OCI-LY7 (cell line): Measurements from ENCODE around the gene PANK4. TPM values are rescaled to one million over a fixed set of nuclear protein-coding genes. Genes with fewer than 3 reads are reported as not detected.

ENCODE experiments used
- BruUV-seq: library from RNA; stranded (reverse); fragments of 400-500 nt; replicated peaks from 2 replicates; lab custom pipeline; 2021; lab: Mats Ljungman, UMichigan
- CTCF ChIA-PET: fragments of 300-600 bp; sonication (Branson Sonifier 250); formaldehyde crosslinking; loops from one replicate; lab custom pipeline; 2022; ENCODE audit warnings: antibody characterized with exemption; ENCODE audit not compliant: unreplicated experiment; lab: Charles Lee
- POLR2A ChIA-PET: fragments of 300-600 bp; sonication (Branson Sonifier 250); formaldehyde crosslinking; loops from one replicate; lab custom pipeline; 2022; ENCODE audit warnings: antibody characterized with exemption; lab: Charles Lee
- DNase-seq: peaks from one replicate; pipeline ENCODE4 v3.0.0-alpha.2; 2015; ENCODE audit warnings: low spot score
- H2AFZ ChIP-seq: fragments of 200-600 bp; sonication (generic), shearing (Covaris generic); 2 replicates; pipeline ENCODE4 v1.6.1; 2014; ENCODE audit warnings: mild to moderate bottlenecking, antibody characterized with exemption, low read length, moderate library complexity
- H3K27ac ChIP-seq: fragments of 200-600 bp; sonication (generic); 2 replicates; pipeline ENCODE4 v1.5.1; 2014; ENCODE audit warnings: mixed run types, low read depth, mild to moderate bottlenecking, moderate library complexity, low read length, inconsistent platforms; ENCODE audit not compliant: poor library complexity, severe bottlenecking
- H3K36me3 ChIP-seq: fragments of 200-600 bp; sonication (generic); 2 replicates; pipeline ENCODE4 v1.6.1; 2014; ENCODE audit warnings: mild to moderate bottlenecking, antibody characterized with exemption, low read length, moderate library complexity, mixed read lengths; ENCODE audit not compliant: insufficient read depth
- H3K4me1 ChIP-seq: fragments of 200-600 bp; sonication (generic); 2 replicates; pipeline ENCODE4 v1.5.1; 2014; ENCODE audit warnings: mild to moderate bottlenecking, low read length; ENCODE audit not compliant: insufficient read depth, poor library complexity, severe bottlenecking
- H3K4me2 ChIP-seq: fragments of 200-600 bp; sonication (generic); 2 replicates; pipeline ENCODE4 v1.6.1; 2014; ENCODE audit warnings: mild to moderate bottlenecking, low read length
- H3K4me3 ChIP-seq: fragments of 200-600 bp; sonication (generic); 2 replicates; pipeline ENCODE4 v1.5.1; 2014; ENCODE audit warnings: mild to moderate bottlenecking, low read depth, low read length; ENCODE audit not compliant: poor library complexity, severe bottlenecking
- H3K79me2 ChIP-seq: fragments of 200-600 bp; sonication (generic); 2 replicates; pipeline ENCODE4 v1.6.1; 2016; ENCODE audit warnings: low read depth, mild to moderate bottlenecking, low read length, moderate library complexity, mixed read lengths; ENCODE audit not compliant: insufficient read depth
- H3K9me2 ChIP-seq: fragments of 200-600 bp; sonication (generic); 2 replicates; pipeline ENCODE4 v1.6.1; 2016; ENCODE audit warnings: mild to moderate bottlenecking, low read length, mixed read lengths; ENCODE audit not compliant: insufficient read depth
- H3K9me3 ChIP-seq: fragments of 200-600 bp; sonication (generic); 2 replicates; pipeline ENCODE4 v1.6.1; 2014; ENCODE audit warnings: mild to moderate bottlenecking, mixed run types, low read length, mixed read lengths
- H4K20me1 ChIP-seq: fragments of 200-600 bp; sonication (generic); 2 replicates; pipeline ENCODE4 v1.6.1; 2014; ENCODE audit warnings: mild to moderate bottlenecking, antibody characterized with exemption, low read length, moderate library complexity, mixed read lengths; ENCODE audit not compliant: insufficient read depth
- CTCF ChIP-seq: fragments of 200-600 bp; sonication (generic); conservative IDR thresholded peaks from 2 replicates; pipeline ENCODE4 v1.5.1; 2014; ENCODE audit warnings: mild to moderate bottlenecking, antibody characterized with exemption, low read length, moderate library complexity, mixed read lengths
- EZH2phosphoT487 ChIP-seq: fragments of 200-600 bp; sonication (generic); IDR thresholded peaks from 2 replicates; pipeline ENCODE4 v1.6.1; 2018; ENCODE audit warnings: low read depth, borderline replicate concordance, mild to moderate bottlenecking, mixed run types, antibody characterized with exemption, low read length, moderate library complexity, mixed read lengths
- intact Hi-C: fragments of 100-400 bp; cut with micrococcal nuclease; formaldehyde crosslinking; loops from one replicate; pipeline ENCODE4 v1.10.0; 2022; ENCODE audit not compliant: unreplicated experiment
- total RNA-seq, 2 experiments: library from RNA; depleted of rRNA in 1 of 2; stranded (reverse); fragments of >200 nt in 1 of 2; shearing (Covaris generic) in 1 of 2; gene quantifications; 2 replicates each; pipeline ENCODE4 v1.2.3, GENCODE V29; 2014 to 2022

PANK4 gene
- total RNA-seq, 2 experiments from 2014 or later = 49.1 to 55.9 TPM

DNA sequence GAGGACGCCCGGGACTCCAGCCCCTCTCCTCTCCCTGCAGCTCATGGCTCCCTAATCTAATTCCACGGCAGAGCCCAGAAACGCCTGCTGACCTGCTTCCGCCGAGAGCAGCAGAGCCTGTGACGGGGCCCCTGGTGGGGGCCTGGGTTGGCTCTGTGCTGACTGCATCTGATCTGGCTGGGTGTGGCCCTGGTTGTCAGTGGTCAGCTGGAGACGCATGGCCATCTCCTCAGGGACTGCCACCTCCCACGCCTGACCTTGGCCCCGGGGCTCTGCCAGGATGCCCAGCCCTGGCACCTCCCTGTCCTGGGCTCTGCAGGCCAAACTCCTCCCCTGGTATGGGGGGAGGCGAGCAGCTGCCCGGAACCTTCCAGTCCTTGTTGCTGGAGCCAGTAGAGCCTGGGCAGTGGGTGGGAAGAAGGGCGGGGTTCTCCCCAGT, 51.4 kb downstream of the PANK4 start:
- TF ChIP-seq CTCF (no peak), EZH2phosphoT487 (no peak)
- CTCF ChIA-PET = no interaction called here
- Histone ChIP-seq H3K9me2 (no peaks in the 10 kb centered on the region), H3K36me3 (no peaks in the 10 kb centered on the region), H3K27ac (no peak overlapping the region), H3K79me2 (no peaks in the 10 kb centered on the region), H4K20me1 (no peaks in the 10 kb centered on the region; the same call in 1 of the 2 replicates), H2AFZ (no peak overlapping the region), H3K4me1 (no peaks in the 10 kb centered on the region), H3K9me3 (no peaks in the 10 kb centered on the region), H3K4me3 (no peak overlapping the region), H3K4me2 (no peak overlapping the region)
- BruUV-seq = no TSS peak
- intact Hi-C loops = no loop called here
- DNase-seq = no peak
- POLR2A ChIA-PET = no interaction called here

DNA sequence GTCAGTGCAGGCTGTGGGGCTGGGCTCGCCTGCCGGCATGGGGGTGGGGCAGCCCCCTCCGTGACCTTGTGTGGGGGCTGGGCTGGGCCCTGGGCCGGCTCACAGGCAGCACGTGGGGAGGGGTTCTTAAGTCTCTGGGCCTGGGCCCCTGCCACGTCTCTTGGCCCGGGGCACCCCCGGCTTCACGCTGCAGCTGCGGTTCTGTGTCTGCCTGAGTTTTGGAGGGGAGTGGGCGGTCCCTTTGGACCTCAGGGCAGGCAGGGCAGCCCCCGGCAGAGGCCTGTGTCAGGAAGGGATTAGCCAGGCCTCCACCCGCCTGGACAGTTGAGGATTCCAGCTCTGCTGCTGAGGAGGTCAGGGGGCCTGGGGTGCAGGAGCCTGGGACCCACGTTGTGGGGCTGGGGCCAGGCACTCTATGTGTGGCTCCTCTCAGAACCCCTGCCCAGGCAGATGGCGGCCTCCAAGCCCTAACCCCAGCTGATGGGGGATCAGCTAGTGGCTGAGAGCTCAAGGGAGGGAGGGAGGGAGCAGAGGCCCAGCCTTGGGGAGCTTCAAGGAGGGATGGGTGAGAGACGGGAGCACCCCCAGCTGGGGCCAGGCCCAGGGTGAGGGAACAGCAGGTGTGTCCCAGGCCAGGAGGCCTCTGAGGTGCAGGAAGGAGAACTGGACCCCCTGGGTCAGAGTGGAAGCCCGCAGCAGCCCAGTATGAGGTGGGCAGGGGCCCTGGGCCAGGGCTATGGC, 52.1 kb downstream of the PANK4 start:
- CTCF ChIA-PET = no interaction called here
- no peak overlapping the region for H3K4me2 ChIP-seq
- H3K9me3 ChIP-seq = no peaks in the 10 kb centered on the region
- POLR2A ChIA-PET = interaction anchor here (0.6 kb wide), 1 partner anchor 486 kb away, joined by 5 read pairs; no protein-coding TSS in a partner anchor
- no peaks in the 10 kb centered on the region for H3K79me2 ChIP-seq
- no peaks in the 10 kb centered on the region for H3K9me2 ChIP-seq
- BruUV-seq = no TSS peak
- no peak for DNase-seq
- intact Hi-C loops = no loop called here
- H3K36me3 ChIP-seq = no peaks in the 10 kb centered on the region
- H2AFZ ChIP-seq = no peak overlapping the region
- TF ChIP-seq EZH2phosphoT487 (no peak), CTCF (no peak)
- no peak overlapping the region for H3K4me3 ChIP-seq
- no peak overlapping the region for H3K27ac ChIP-seq
- no peaks in the 10 kb centered on the region; the same call in 1 of the 2 replicates for H4K20me1 ChIP-seq
- no peaks in the 10 kb centered on the region for H3K4me1 ChIP-seq

DNA sequence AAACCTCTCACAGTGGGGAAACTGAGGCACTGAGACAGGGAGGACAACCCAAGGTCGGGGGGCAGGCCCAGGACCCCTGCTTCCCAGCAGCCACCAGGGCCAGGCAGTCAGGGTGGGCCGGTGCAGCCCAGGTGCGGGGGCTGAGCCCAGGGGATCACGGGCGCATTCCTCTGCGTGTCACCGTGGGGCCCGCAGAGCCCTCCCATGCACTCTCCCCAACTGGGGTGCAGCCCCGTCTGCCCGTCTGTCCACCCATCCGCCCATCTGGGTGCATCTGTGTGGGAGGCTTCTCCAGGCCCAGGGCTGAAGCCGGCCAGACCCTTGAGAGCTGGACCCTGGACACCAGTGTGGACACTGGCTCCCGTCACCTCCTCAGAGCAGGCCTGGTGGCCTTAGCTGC, 53.2 kb downstream of the PANK4 start:
- no peak for DNase-seq
- Histone ChIP-seq H3K9me2 (no peaks in the 10 kb centered on the region), H3K79me2 (no peaks in the 10 kb centered on the region), H3K9me3 (no peaks in the 10 kb centered on the region), H3K36me3 (no peaks in the 10 kb centered on the region), H3K4me3 (no peak overlapping the region), H3K4me1 (no peaks in the 10 kb centered on the region), H3K27ac (no peak overlapping the region), H3K4me2 (no peak overlapping the region), H2AFZ (no peak overlapping the region), H4K20me1 (no peaks in the 10 kb centered on the region)
- no TSS peak for BruUV-seq
- CTCF ChIA-PET = no interaction called here
- TF ChIP-seq EZH2phosphoT487 (no peak), CTCF (no peak)
- POLR2A ChIA-PET = no interaction called here
- intact Hi-C loops = no loop called here
